Fibroblast of the conjunctiva (primary cell): Measurements from ENCODE around the gene MYRIP.

Experiments
- DNase-seq: peaks from one replicate; pipeline ENCODE4 v3.0.0-alpha.2; 2010; ENCODE audit warnings: low read depth

Gene MYRIP

DNA sequence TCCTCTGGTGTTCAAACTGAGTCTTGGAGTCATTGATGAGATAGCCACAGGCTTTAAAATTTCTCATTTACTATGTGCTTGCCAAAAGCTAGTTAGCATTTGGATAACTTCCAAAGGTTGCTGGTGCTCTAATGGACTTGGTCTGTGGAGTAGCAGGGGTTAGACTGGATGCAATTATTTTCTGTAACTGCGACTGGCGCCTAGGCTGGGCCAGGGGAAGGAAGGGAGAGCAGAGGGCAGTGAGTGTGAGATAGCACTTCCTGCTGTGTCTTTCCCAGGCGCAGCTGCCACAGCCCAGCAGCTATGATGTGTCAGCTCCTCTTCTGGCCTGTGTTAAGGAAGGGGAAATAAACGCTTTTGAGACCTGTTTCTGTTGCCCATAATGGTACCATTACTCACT is 98.6 kb downstream of the MYRIP start:
- DNase-seq = peak; percentile 41

DNA sequence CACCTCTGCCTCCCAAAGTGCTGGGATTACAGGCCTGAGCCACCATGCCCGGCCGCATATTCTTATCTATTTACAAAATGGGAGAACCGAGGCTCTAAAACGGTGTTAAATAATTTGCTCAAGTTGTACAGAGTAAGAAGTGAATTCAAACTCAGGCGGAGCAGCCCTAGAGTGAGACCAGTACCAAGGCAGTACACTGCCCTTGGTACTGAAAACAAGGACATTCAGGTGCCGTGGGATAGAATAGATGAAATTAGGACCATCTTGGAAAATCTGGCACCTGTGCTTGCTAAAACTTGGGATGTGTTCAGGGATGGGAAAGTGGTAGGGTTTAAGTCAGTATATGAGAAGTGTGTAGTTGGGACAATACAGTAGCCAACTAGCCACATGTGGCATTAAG is 100.7 kb downstream of the MYRIP start:
- no peak for DNase-seq

DNA sequence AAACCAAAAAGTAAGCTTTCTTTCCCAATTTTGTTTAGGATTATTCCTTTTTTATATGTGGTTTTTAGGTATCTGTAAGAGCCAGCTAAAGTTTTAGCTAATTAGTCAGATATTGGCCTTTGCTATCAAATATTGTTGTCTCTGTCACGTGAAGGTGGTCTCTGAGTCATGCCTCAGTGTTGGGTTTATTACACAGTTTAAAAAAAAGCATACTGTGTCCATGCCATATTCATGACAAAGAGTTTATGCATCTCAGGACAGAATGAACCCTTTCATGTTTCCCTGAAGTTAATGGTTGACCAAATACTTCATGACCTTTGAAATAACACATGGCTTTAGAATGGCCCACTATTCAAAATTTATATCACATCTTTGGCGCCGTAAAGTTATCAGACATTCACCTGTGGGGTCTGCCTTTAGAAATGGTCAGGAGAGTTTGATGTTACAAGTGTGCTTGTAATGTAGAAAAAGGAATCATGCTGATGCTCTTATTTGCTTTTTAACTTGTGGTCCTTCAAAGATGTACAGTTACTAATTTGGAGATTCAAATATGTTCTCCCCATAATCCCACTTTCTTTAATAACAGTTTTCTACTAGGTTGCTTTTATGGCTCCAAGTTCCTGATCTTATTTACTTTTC is 101.5 kb downstream of the MYRIP start:
- no peak for DNase-seq

DNA sequence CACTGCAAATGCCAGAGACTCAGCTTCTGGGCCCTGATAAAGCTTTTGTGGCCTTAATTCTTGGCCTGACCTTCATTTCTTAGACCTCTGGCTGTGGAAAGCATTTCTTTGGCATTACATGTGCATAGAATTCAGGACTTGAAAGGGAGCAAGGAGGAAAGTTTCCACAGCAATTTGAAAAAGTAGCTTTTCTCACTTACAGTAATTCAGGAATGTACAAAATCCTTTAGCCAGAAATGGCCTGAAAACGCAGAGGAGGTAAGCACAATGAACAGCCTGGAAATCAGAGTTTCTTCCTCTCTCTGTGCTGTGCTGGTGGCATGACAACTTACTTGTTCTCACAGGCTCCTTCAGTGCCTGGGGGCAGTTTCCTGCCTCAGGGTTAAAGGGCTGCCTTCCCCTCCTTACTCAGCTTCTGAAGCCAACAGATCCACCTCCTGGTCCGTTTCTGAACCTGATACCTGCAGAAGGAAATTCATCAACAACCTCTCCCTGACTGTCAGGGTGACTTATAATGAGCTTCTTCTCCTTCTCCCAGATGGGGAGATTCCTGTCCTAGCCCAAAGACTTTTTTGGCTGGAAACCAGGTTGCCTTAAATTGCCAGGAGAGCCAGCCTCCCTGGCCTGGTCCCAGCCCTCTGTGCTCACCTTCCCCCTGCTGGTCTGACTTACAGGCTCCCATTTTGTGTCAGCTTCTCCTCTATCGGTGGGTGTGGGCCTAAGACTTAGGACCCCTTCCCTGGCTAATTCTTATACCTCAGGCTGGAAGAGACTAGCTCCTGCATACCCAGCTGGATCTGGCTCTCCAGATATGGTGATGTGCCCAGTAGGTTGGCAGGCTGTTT is 102.3 kb downstream of the MYRIP start:
- no peak for DNase-seq

DNA sequence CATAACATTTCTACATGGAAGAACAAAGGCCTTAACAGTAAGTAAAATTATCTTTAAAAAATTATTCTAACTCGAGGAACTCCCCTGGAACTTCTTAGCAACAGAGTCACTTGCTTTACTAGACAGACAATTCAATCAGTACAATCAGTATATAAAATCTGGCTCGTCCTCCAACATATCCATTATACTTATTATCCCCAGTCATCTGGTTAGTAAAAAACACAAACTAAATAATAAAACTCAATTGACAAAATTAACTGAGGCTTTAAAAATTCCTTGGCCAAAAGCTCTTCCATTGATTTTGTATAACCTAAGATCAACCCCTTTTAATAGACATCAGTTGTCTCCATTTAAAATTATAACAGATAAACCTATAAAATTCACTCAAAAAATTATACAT is 105.6 kb downstream of the MYRIP start:
- DNase-seq = no peak

DNA sequence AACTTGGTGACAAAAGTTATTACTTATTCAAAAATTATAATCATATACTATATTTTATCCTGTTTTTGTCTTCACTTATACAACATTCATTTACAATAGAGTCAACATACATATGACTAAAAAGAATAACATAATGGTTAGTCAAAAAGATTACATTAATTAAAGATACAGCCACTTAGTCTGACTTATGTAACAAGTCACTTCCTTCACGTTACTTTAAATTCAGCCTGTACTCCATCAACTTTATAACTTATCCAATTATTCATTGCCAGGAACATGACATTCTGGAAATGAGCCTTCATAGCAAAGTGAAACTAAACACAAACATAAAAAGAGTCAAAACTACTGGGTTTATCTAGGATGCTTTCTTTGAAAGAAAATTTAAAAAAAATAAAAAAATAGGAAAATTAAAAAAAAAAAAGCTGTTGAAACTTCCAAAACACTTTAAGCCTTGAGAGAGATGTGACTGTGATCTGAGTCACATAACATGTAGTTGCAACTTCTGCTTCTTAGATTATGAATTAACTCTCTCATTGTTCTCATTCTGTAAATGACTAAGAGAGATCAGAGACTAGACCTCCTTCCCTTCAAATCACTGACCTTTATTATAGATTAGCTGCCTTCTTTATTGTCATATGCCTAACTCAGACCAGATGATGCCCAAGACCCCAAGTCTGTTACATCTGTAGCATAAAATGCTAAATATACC is 107.8 kb downstream of the MYRIP start:
- no peak for DNase-seq

DNA sequence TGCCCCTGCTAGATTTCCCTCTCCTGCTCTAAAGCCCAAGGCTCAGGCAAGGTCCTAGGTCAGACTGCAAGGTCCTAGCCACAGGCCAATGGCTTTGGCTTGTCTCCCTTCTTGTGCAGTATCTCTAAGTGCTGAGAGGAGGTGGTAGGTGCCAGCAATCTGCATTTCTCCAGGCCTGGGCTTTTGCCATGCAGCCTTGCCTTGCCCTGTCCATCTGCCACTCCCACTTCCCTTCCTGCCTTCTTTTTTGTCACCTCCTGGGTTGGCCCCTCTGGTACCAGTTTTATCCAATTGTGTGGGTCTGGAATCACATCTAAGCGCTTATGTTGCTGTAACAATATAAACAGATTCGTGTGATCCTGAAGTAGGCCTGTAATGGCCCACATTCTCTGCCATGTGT is 109.9 kb downstream of the MYRIP start:
- no peak for DNase-seq

DNA sequence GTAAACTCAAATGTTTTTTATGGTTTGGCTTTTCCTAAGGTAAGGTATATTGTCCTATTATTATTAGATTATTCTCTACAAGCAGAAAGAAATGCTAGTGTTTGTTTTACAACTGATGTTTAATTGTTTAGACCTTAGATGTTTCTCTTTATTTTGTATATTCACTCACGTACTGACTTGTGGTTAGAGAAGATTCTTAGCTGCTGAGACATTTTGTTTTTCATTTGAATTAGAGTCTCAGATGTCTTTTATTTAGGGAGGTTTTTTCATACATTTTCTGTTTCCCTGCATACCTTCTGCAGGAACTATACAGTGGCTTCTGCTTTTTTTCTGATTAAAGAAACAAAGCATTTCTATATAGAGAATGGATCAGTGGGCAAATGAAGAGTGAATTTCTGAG is 110.9 kb downstream of the MYRIP start:
- DNase-seq = no peak

DNA sequence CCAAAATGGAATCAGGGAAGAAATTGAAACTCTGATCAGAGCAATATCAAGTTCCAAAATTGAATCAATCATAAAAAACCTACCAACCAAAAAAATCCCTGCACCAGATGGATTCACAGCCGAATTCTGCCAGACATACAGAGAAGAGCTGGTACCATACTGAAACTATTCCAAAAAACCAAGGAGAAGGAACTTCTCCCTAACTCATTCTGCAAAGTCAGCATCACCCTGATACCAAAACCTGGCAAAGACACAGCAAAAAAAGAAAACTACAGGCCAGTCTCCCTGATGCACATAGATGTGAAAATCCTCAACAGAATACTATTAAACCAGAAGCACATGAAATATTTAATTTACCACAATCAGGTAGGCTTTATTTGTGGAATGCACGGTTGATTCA is 118.1 kb downstream of the MYRIP start:
- DNase-seq = no peak

DNA sequence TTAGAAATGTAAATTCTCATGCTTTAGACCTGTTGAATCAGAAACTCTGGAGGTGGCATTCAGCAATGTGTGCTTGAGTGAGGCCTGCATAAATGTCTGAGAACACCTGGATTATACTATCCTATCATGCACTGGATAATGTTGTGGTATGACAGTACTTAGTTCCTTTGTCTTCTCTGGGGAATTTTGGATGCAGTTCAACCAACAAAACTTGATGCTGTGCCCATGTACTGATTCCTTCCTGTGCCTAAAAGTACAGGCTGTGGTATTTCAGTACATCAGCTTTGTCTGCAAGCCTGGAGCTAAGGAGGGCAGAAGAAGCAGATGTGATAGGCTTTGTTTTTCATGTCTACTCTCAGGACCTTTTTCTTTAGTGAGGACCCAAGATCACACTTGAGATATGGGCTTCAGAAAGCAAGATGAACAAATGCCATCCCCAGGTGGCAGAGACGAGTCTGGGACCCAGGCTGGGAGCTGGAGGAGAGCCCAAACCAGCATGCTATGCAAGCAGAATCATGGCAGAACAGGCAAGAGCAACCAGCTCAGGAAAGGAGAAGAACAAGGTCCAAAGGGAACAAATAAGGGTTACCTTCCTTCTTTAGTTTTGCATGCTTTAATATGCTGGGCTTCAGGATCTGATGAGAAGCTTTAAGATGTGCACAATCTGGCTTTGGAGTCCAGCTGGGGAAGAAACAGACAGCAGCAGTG is 124.7 kb downstream of the MYRIP start:
- DNase-seq = no peak

DNA sequence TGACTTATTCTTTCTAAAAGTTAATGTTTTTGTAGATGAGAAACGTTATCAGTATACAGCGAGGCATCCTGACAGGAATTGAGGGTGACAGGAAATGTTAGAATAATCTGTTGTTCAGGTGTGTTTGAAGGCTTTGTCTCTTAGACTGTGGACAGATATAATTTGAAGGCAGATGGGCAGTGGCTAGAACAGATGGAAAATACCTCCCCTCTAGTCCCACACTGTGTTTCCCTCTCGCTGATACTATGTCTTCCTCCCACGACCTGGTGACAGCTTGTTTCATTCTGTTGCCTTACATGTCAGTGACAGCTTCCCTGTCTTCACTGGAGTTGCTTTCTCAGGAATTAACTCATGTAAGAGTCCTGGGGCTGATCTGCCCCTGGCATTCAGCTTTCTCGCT is 125.3 kb downstream of the MYRIP start:
- DNase-seq = no peak

DNA sequence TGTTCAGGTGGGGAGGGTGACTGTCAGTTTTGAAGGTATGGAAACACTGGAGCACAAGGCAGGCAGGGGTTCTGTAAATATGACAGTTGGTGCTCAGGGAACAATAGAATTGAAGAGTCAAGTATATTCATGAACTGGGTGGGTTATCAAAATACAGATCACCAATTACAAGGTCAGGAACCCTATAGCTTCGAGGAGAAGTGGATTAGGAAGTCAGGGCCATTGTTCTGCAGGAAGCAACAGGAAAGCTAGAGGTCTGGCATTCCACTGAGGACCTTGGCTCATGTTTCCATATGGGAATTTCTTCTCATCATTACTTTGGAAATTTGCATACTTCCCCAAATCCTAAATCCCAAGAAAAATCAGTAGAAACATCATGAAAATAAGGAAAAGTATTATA is 125.9 kb downstream of the MYRIP start:
- no peak for DNase-seq

DNA sequence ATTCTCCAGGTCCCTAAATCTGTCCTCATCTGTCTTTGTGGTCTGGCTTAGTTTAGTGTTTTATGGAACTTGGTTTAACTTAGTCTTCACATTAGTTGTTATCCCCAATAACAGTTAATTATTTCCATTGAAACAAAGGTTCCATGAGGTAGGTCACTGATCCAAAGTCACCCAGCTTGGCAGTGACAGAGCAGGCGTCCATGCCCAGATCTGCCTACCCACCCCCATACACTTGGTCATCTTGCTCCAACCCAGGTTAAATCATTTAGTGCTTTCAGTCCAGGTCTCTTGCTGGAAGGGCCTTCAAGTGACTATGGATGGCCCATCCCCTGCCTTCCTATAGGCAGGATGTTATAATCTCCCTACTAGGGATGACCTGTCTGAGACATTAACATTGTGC is 127.4 kb downstream of the MYRIP start:
- DNase-seq = no peak

DNA sequence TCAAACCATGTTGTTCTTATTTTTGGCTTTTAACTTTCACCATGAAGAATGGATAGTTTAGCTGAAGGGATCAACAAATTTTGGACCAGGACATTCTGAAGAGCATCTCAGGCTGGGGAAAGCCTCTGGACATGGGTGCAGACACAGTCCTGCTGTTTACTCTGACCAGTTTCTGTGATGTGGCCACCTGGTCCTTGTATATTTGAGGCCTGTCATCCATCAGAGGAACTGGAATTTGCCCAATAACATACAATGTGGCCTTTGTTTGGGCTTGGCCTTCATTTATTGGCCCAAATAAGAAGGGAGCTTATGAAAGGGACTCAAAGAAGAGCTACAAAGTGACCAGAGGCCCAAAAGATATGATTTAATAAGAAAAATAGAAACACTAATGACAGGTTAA is 127.9 kb downstream of the MYRIP start:
- DNase-seq = no peak

DNA sequence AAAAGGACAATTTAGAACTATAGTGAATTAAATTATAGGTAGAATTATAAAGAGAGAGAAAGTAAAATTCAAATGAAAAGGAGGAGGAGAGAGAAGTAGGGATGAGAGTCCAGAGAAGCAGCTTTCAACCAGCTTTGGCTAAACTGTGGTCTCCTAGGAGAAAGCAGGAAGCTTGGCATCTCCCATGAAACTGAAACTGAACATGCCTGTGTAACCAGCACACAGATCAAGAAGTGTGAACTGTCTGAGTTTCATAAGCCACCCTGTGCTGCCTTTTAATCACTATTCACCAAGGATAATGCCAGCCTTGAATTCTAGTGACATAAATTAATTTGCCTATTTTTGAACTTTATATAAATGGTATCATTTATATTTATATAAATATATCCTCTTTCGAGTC is 128.5 kb downstream of the MYRIP start:
- no peak for DNase-seq

DNA sequence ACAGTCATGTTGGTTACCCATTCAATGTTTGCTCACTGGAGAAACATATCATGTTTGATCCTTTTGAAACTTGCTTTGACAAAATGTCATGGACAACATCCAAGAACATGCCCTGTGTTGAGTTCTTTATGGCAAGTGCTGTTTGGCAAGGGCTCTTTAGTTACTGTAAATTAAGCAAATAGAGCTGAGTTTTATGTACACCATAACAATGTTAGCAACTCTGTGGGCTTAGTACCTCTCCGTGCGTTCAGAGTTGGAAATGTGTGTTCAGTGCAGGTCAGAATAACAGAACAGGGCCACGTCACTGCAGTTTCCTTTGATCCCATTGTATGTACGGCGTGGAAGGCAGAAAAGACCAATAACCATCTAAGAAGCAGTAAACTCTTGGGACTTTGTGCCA is 132.5 kb downstream of the MYRIP start:
- DNase-seq = no peak

DNA sequence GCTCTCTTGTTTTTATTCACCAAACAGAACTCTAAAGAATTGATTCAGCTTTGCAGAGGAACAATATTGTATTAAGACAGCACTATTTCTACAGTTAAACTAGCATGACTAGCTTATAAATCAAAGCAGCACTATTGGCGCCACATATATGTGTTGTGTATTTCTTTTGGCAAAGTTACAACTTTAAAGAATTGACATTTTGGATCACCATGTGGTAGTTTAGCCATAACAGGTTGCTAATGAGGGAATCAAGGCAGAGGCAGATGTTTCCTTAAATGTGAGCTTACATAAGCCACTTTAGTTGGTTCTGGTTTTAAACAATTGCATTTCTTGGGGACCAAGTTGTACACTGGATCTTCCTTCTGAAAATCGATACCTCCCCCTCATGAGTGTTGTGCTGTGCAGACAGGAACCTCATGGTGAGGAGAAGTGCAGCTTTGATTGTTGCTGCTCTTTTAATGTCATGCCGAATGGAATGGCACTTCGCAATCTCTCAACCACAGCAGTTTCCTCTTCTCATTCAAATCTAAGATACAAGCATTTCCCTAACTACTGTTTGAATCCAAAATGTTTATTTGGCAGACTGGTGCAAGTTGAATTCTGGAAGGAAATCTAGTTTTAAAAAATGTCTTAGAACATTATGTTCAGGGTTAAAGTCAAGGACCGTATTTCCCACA is 151.2 kb downstream of the MYRIP start:
- no peak for DNase-seq

DNA sequence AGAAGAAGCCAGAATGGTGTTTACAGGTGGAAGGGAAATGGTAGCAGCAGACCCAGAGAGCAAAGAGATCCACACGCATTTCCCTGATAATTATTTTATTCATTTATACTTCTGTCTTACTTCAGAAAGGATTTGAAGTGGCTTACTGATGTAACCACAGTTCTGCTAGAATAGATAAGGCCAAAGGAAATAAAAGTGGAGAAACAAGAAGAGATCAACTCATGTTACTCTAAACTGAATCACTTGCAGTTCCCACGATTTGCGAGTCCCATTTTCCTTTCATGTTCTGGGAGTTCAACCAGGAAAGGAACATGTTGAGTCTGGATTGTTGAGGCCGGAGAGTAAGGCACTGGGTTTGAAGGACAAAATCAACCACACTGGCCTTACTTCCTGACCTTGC is 151.8 kb downstream of the MYRIP start:
- no peak for DNase-seq

DNA sequence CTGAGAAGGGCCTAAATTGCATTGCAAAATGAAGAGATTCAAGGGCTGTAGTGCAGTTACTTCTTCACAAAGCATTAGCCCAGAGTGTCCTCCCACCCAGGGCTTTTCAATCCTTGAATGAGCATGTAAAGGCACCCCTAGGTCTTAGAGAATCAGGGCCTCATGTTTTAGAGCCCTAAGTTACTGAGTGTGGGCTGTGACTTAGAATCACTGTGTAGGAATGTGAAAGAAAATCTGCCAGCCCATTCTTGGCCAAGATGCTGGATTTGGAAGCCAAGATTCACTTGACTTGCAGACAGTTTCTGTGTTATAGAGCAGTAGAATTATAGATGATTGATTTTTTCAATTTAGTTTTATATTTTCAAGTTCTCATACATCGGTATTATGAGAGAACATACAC is 153.2 kb downstream of the MYRIP start:
- no peak for DNase-seq

DNA sequence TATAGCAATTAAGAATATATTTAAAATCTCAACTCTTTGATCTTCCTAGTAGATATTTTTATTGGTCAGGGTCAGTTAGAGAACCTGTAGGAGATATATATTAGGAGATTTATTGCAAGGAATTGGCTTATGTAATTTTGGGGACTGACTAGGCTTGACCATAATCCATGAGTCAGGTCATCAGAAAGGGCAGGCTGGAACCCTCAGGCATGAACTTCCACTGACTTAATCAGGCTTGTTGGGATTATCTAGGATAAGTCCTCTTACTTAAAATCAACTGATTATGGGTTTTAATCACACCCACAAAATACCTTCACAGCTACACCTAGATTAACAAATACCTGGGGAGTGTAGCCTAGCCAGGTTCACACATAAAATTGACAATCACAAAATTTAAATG is 156.1 kb downstream of the MYRIP start:
- no peak for DNase-seq

DNA sequence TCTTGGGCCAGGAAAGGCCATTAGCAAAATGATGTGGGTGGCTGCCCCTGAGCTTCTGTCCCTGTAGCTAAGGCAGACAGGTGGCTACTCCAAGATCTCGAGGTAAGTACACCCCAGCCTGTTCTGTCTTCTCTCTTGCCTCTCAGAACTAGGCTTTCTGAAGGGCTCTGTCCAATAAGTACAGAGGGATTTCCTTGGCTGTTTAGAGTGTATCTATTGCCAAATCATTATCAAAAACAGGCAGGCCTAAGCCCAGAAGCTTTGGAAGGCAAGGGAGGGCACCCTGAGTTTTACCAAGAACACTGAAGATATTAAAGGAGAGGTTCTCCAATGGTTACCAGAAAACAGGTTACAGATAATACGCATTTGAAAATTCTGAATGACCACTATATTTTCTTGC is 156.6 kb downstream of the MYRIP start:
- DNase-seq = no peak

DNA sequence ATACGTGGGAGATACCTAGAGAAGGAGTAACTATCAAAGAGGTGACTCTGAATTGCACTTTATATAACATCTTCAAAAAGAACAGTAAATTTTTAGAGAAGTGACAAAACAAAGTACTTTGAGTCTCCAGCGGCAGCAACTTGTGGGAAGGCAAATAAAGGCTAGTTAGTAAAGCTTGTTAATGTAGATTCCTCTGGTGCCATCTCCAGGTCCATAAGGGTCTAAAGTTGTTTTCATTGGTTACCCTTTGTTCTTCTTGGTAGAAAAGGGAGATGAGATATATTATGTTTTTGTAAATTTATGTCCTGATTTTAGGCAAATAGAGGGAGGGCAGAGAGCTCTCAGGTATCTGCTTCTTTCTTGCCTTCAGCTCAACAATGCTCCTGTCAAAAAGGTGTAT is 161.6 kb downstream of the MYRIP start:
- DNase-seq = no peak
